Gastrocnemius medialis (tissue), 4 donors: ENCODE data around the gene MRPS12. TPM values are rescaled to one million over a fixed set of nuclear protein-coding genes. Genes with fewer than 3 reads are reported as not detected.

Source experiments
- ATAC-seq, 2 donors: fragments of 150-250 bp; one replicate each; pipeline ENCODE4 v1.9.1; 2016
- DNase-seq, 2 donors: peaks; one replicate each; pipeline ENCODE4 v3.0.0-alpha.2; 2019
- H3K27ac ChIP-seq, 4 donors: fragments of 200-600 bp; sonication (generic); 1 replicate in 1 of 4; 2 replicates in 3 of 4; pipeline ENCODE4 v1.5.1; 2016 to 2018; ENCODE audit warnings: mild to moderate bottlenecking in 2 of 4, moderate library complexity in 1 of 4
- H3K27me3 ChIP-seq, 3 donors: fragments of 200-600 bp; sonication (generic) in 2 of 3; 1 replicate in 1 of 3; 2 replicates in 2 of 3; pipeline versions ENCODE4 v1.5.1 to v1.6.0; 2016 to 2019; ENCODE audit warnings: mild to moderate bottlenecking in 1 of 3, moderate library complexity in 1 of 3
- H3K36me3 ChIP-seq, 2 donors: fragments of 200-600 bp; sonication (generic) in 1 of 2; one replicate each; pipeline ENCODE4 v1.5.1; 2017 to 2018
- H3K4me1 ChIP-seq, 2 donors: fragments of 200-600 bp; sonication (generic) in 1 of 2; one replicate each; pipeline ENCODE4 v1.5.1; 2016 to 2017; ENCODE audit warnings: mild to moderate bottlenecking in 2 of 2
- H3K4me3 ChIP-seq, 4 donors: fragments of 200-600 bp; sonication (generic) in 3 of 4; 1 replicate in 1 of 4; 2 replicates in 3 of 4; pipeline ENCODE4 v1.5.1; 2016 to 2019; ENCODE audit warnings: mild to moderate bottlenecking in 2 of 4
- H3K9me3 ChIP-seq, 3 donors: fragments of 200-600 bp; sonication (generic) in 2 of 3; 1 replicate in 1 of 3; 2 replicates in 2 of 3; pipeline ENCODE4 v1.5.1; 2016 to 2019
- CTCF ChIP-seq, 5 experiments: fragments of 450-650 bp in 3 of 5; fragments of 200-600 bp in 2 of 5; sonication (generic) in 2 of 5; IDR thresholded peaks in 4 of 5; conservative IDR thresholded peaks in 1 of 5; 1 replicate in 4 of 5; 2 replicates in 1 of 5; pipeline ENCODE4 v1.5.1; 2016 to 2019; ENCODE audit warnings: antibody characterized with exemption in 5 of 5, mild to moderate bottlenecking in 3 of 5, moderate library complexity in 3 of 5
- POLR2A ChIP-seq, 2 donors: fragments of 450-650 bp; IDR thresholded peaks; one replicate each; pipeline ENCODE4 v1.6.1; 2017; ENCODE audit warnings: antibody characterized with exemption in 2 of 2, mild to moderate bottlenecking in 2 of 2, moderate library complexity in 2 of 2
- in situ Hi-C, 4 donors: fragments of 200-750 bp; cut with MboI; loops; one replicate each; pipeline versions ENCODE4 v1.15.0 to v1.8.0; 2017; ENCODE audit warnings: low sequenced_read_pairs in 4 of 4
- intact Hi-C: fragments of 100-400 bp; cut with DNase I; formaldehyde crosslinking; loops from one replicate; pipeline ENCODE4 v1.15.1; 2023; ENCODE audit warnings: low total_unique reads
- total RNA-seq, 4 donors: library from RNA; depleted of rRNA; stranded (reverse); fragments of >200 nt; gene quantifications; one replicate each; pipeline versions ENCODE4 v1.1.0 to v1.2.3, GENCODE V29; 2016

The MRPS12 gene
- total RNA-seq, 4 donors from 2014 or later: 20.0 to 49.8 (median 36.1) TPM

DNA sequence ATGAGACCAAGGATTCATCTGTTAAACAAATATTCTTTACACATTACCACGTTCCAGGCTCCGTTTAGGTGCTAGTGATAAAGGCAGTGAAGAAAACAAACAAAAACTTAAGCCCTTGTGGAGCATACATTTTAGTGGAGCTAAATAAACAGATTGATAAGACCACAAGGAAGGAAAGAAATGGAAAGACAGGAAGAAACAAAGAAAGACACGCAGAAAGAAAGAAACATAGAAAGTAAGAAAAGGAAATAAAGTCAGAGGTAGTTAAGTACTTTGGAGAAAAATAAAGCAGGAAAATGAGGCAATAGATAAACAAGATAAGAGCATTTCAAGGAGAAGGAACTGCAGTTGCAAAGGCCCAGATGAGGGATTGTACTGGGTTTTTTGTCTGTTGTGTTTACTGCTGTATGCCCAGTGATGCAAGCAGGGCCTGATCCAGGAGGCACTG is 30.0 kb upstream of the MRPS12 start:
- peaks cover 39 to 41% of the 10 kb centered on the region in 2 donors for H3K4me1 ChIP-seq
- H3K9me3 ChIP-seq: no peaks in the 10 kb centered on the region
- ATAC-seq (no peak), DNase-seq (no peak)
- TF ChIP-seq CTCF (IDR thresholded peaks at IDR 0.05 in 4 of 5, conservative IDR thresholded peaks at IDR 0.05 in 1 of 5) (no peak), POLR2A (IDR thresholded peaks at IDR 0.05) (no peak)
- H3K4me3 ChIP-seq: peak overlapping the region; percentile 74 to 98 (median 87)
- intact Hi-C loops: loop anchor here (5.0 kb wide), 1 partner anchor 442 kb away; the partner anchor contains the start of gene SAMD4B
- H3K36me3 ChIP-seq: peaks cover 0 to 18% of the 10 kb centered on the region in 2 donors
- in situ Hi-C loops: loop anchor here in 3 of 4 donors (10.0 to 25.0 kb wide), 2 partner anchors 66 to 163 kb away; partner anchors contain the start of genes CAPN12 (in 2 of the 3) and ECH1 (in 1 of the 3)
- H3K27me3 ChIP-seq: no peaks in the 10 kb centered on the region
- peak overlapping the region; percentile 90 to 99 (median 94) for H3K27ac ChIP-seq

DNA sequence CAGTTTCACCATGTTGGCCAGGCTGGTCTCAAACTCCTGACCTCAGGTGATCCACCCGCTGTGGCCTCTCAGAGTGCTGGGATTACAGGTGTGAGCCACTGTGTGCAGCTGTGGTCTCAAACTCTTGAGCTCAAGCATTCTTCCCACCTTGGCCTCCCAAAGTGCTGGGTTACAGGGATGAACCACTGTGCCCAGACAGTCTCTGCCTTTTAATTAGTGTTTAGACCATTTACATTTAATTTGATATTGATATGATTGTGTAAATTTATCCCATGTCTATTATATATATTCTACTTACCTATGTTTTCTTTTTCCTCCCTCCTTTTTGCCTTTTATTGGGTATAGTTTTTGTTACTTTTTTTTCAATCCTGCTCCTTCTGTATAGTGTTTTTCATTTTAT is 29.1 kb upstream of the MRPS12 start:
- no peaks in the 10 kb centered on the region for H3K27me3 ChIP-seq
- TF ChIP-seq POLR2A (IDR thresholded peaks at IDR 0.05) (no peak), CTCF (IDR thresholded peaks at IDR 0.05 in 4 of 5, conservative IDR thresholded peaks at IDR 0.05 in 1 of 5) (no peak)
- DNase-seq (no peak), ATAC-seq (no peak)
- in situ Hi-C loops: loop anchor here in 3 of 4 donors (10.0 to 25.0 kb wide), 2 partner anchors 67 to 164 kb away; partner anchors contain the start of genes CAPN12 (in 2 of the 3) and ECH1 (in 1 of the 3)
- intact Hi-C loops: loop anchor here (5.0 kb wide), 1 partner anchor 441 kb away; the partner anchor contains the start of gene SAMD4B
- peaks cover 30 to 32% of the 10 kb centered on the region in 2 donors for H3K4me1 ChIP-seq
- no peak overlapping the region for H3K27ac ChIP-seq
- H3K9me3 ChIP-seq: no peaks in the 10 kb centered on the region
- H3K4me3 ChIP-seq: no peak overlapping the region
- H3K36me3 ChIP-seq: peaks cover 0 to 21% of the 10 kb centered on the region in 2 donors

DNA sequence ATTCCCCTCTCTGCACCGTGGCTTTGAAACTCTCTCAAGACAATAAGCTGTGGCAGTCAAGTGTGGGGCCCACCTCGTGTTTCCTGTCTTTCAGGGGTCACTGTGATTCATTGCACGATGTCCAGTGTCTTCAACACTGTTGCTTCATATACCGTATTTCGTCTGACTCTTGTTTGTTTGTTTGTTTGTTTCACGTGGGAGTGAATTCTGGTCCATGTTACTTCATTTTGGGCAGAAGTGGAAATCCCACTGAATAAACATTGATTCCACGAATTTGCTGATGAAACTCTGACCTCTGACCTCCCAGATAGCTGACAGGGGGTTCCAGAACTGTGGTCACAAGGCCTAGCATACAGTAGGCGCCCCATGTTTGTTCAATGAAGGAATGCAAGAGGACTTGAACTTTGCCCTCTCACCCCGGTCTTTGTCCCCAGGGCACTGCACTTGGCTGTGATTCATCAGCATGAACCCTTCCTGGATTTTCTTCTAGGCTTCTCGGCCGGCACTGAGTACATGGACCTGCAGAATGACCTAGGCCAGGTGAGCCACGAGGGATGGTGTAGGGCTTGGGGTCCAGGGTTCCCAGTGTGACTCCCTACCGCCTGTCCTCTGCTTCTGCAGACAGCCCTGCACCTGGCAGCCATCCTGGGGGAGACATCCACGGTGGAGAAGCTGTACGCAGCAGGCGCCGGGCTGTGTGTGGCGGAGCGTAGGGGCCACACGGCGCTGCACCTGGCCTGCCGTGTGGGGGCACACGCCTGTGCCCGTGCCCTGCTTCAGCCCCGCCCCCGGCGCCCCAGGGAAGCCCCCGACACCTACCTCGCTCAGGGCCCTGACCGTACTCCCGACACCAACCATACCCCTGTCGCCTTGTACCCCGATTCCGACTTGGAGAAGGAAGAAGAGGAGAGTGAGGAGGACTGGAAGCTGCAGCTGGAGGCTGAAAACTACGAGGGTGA is 25.9 kb upstream of the MRPS12 start:
- ATAC-seq: no peak
- H3K4me1 ChIP-seq: peaks cover 6 to 9% of the 10 kb centered on the region in 2 donors
- no peak overlapping the region for H3K27ac ChIP-seq
- DNase-seq: no peak
- H3K9me3 ChIP-seq: no peaks in the 10 kb centered on the region
- no peaks in the 10 kb centered on the region for H3K27me3 ChIP-seq
- in situ Hi-C loops (loop anchor here in 3 of 4 donors (10.0 to 25.0 kb wide), 2 partner anchors 70 to 168 kb away; partner anchors contain the start of genes CAPN12 (in 2 of the 3) and ECH1 (in 1 of the 3)), intact Hi-C loops (loop anchor here (5.0 kb wide), 1 partner anchor 437 kb away; the partner anchor contains the start of gene SAMD4B)
- no peak overlapping the region for H3K4me3 ChIP-seq
- no peak for TF ChIP-seq POLR2A (IDR thresholded peaks at IDR 0.05)
- TF ChIP-seq CTCF (IDR thresholded peaks at IDR 0.05 in 4 of 5, conservative IDR thresholded peaks at IDR 0.05 in 1 of 5): no peak
- peaks cover 0 to 42% of the 10 kb centered on the region in 2 donors for H3K36me3 ChIP-seq

DNA sequence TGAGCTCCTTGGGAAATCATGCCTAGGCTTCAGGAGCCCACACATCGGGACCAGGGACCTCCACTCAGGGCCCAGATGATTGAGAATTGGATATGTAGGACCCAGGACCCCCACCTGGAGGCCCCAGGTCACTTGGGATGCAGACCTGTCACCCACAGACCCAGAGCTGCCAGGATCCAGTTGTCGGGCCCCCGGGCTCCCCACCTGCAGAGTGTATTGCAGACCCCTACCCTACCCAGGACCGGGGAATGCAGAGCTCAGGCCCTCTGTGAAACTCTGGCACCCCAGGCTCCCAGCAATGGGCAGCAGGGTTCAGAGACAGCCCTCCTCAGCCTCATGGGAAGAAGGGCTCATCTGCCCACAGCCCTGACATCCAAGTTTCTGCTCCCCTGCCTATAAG is 25.1 kb upstream of the MRPS12 start:
- peaks cover 0 to 42% of the 10 kb centered on the region in 2 donors for H3K36me3 ChIP-seq
- ATAC-seq: no peak
- peaks cover 3 to 5% of the 10 kb centered on the region in 2 donors for H3K4me1 ChIP-seq
- no peak overlapping the region for H3K27ac ChIP-seq
- no peaks in the 10 kb centered on the region for H3K9me3 ChIP-seq
- H3K4me3 ChIP-seq: no peak overlapping the region
- TF ChIP-seq CTCF (IDR thresholded peaks at IDR 0.05 in 4 of 5, conservative IDR thresholded peaks at IDR 0.05 in 1 of 5): no peak
- no peak for TF ChIP-seq POLR2A (IDR thresholded peaks at IDR 0.05)
- in situ Hi-C loops: loop anchor here in 3 of 4 donors (10.0 to 25.0 kb wide), 2 partner anchors 71 to 168 kb away; partner anchors contain the start of genes CAPN12 (in 2 of the 3) and ECH1 (in 1 of the 3)
- intact Hi-C loops: no loop called here
- no peak for DNase-seq
- no peaks in the 10 kb centered on the region for H3K27me3 ChIP-seq
